GM12865 (cell line): ENCODE results near the gene RAB36.

ENCODE experiments used
- DNase-seq: peaks from one replicate; pipeline ENCODE4 v3.0.0; 2010; ENCODE audit warnings: low read depth
- H3K4me3 ChIP-seq: 2 replicates; pipeline ENCODE4 v1.5.1; 2011; ENCODE audit warnings: mild to moderate bottlenecking, low read depth, low read length, control low read depth
- TF ChIP-seq, protein P1 (sequence below): IDR thresholded peaks from 2 replicates; pipeline ENCODE4 v1.5.1; 2011; ENCODE audit warnings: low read length, control low read depth, low read depth, inconsistent platforms; ENCODE audit not compliant: insufficient read depth; ENCODE audit errors: missing control alignments

RAB36 gene

GRCh38 chr22:23154461-23154860 lies 9.2 kb downstream of the RAB36 start:
- TF ChIP-seq, protein P1, sequence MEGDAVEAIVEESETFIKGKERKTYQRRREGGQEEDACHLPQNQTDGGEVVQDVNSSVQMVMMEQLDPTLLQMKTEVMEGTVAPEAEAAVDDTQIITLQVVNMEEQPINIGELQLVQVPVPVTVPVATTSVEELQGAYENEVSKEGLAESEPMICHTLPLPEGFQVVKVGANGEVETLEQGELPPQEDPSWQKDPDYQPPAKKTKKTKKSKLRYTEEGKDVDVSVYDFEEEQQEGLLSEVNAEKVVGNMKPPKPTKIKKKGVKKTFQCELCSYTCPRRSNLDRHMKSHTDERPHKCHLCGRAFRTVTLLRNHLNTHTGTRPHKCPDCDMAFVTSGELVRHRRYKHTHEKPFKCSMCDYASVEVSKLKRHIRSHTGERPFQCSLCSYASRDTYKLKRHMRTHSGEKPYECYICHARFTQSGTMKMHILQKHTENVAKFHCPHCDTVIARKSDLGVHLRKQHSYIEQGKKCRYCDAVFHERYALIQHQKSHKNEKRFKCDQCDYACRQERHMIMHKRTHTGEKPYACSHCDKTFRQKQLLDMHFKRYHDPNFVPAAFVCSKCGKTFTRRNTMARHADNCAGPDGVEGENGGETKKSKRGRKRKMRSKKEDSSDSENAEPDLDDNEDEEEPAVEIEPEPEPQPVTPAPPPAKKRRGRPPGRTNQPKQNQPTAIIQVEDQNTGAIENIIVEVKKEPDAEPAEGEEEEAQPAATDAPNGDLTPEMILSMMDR = no peak
- no peak overlapping the region for H3K4me3 ChIP-seq
- DNase-seq = no peak

GRCh38 chr22:23155143-23155542 lies 9.9 kb downstream of the RAB36 start:
- DNase-seq = no peak
- no peak overlapping the region for H3K4me3 ChIP-seq
- TF ChIP-seq, protein P1 = no peak

DNA sequence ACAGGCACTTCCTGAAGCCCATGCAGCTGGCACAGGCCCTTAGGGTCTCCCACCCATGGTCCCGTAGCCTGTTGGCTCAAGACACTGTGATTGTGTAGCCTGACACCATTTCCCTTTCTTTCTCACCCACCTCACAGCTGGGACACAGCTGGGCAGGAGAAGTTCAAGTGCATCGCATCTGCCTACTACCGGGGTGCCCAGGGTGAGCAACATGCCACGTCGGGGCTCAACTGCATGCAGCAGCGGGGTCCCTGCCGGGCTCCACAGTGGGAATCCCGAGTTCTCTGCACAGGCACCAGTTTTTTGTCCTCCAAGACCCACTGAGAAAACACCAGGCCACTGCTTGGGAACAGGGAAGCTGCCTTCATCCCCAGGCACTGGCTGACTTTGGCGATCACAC lies 10.6 kb downstream of the RAB36 start:
- DNase-seq = no peak
- TF ChIP-seq, protein P1 = no peak
- H3K4me3 ChIP-seq = no peak overlapping the region

DNA sequence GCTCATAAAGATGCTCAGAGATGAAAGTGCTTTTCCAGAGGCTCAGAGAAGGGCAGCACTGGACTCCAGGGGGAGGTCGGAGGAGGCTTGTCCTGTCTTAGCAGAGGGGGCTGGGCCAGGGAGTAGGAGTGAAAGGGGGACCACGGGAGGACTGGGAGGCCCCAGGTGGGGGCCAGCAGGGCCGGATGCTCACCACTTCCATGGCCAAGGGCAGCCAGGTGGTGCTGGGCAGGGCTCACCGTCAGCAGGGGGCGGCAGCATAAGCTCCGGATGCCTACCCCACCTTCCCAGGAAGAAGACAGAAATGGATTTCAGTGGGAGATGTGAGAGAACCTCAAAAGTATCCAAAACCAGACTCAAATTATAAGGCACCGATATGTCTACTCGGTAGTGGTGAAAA lies 11.0 kb downstream of the RAB36 start:
- TF ChIP-seq, protein P1 = no peak
- no peak for DNase-seq
- no peak overlapping the region for H3K4me3 ChIP-seq

- no peak for DNase-seq
- H3K4me3 ChIP-seq = no peak overlapping the region
- TF ChIP-seq, protein P1 = no peak
Measured at GRCh38 chr22:23157560-23158515, 12.6 kb downstream of the RAB36 start.

DNA sequence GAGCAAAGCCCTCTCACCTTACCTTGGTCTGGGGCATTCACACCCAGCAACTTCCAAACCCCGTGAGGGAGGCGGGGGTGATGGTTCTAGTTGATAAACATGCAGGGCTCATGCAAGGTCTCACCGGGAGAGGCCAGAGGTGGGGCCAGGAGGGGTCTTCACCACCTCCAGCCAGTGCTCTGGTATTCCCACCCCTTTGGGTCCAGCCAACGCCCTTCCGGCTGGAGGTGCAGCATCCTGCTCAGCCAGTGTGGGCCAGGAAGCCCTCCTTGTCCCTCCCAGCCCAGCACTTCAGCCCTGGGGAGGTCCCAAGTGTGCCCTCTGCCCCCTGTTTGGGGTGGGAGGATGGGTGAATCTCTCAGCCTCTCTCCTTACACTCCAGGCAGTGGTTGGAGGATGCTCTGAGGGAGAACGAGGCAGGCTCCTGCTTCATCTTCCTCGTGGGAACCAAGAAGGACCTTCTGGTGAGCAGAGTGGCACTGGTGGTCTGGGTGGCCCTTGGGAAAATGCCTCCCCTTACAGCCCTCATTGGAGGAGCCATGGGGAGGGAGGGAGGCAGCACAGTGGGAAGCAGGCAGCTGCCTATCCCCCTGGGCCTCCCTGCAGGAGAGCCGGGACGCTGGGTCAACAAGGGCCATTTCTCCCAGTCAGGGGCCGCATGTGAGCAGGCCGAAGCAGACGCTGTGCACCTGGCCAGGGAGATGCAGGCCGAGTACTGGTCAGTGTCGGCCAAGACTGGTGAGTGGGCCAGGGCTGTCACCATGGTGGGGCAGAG lies 13.4 kb downstream of the RAB36 start:
- TF ChIP-seq, protein P1 = no peak
- no peak overlapping the region for H3K4me3 ChIP-seq
- no peak for DNase-seq

DNA sequence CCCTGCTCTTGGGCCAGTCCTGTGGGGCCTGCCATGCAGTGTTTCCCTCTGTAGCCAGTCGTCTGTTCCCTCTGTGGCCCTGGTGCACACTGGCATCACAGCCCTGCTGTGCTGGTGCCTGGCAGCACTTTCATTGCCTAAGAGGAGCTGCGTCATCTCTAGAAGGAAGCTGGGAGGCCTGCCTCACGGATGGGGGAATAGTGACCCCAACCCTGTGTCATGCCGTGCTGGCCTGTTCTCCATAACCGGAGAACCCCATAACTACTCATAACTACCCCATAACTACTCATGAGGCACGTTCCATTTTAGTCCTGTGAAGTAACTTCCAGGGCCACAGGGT lies 14.0 kb downstream of the RAB36 start:
- no peak for DNase-seq
- H3K4me3 ChIP-seq = no peak overlapping the region
- TF ChIP-seq, protein P1 = no peak
